Neural progenitor cell (in vitro differentiated cells): ENCODE results near the gene RNF38. TPM values are rescaled to one million over a fixed set of nuclear protein-coding genes. Genes with fewer than 3 reads are reported as not detected.

Experiments
- DNase-seq: peaks from one replicate; pipeline ENCODE4 v3.0.0-alpha.2; 2016; ENCODE audit warnings: low spot score
- H2AFZ ChIP-seq: fragments of 200-600 bp; sonication (generic); replicated peaks from 2 replicates; pipeline ENCODE4 v1.6.1; 2016; ENCODE audit warnings: antibody characterized with exemption
- H3F3A ChIP-seq: fragments of 200-600 bp; sonication (generic); 2 replicates; pipeline ENCODE4 v1.6.1; 2016; ENCODE audit warnings: antibody characterized with exemption, low read depth
- H3K27ac ChIP-seq: fragments of 200-600 bp; sonication (generic); 2 replicates; pipeline ENCODE4 v1.5.1; 2016; ENCODE audit warnings: mild to moderate bottlenecking
- H3K27me3 ChIP-seq: fragments of 200-600 bp; sonication (generic); 2 replicates; pipeline ENCODE4 v1.6.1; 2016; ENCODE audit warnings: mild to moderate bottlenecking, moderate library complexity
- H3K36me3 ChIP-seq: fragments of 200-600 bp; sonication (generic); 2 replicates; pipeline ENCODE4 v1.5.1; 2016
- H3K4me1 ChIP-seq: fragments of 200-600 bp; sonication (generic); 2 replicates; pipeline ENCODE4 v1.6.1; 2016; ENCODE audit warnings: mixed run types
- H3K4me2 ChIP-seq: fragments of 200-600 bp; sonication (generic); 2 replicates; pipeline ENCODE4 v1.6.1; 2016
- H3K4me3 ChIP-seq: fragments of 200-600 bp; sonication (generic); 2 replicates; pipeline ENCODE4 v1.5.1; 2016
- H3K79me2 ChIP-seq: fragments of 200-600 bp; sonication (generic); 2 replicates; pipeline ENCODE4 v1.6.1; 2016; ENCODE audit warnings: low read depth
- H3K9ac ChIP-seq: fragments of 200-600 bp; sonication (generic); 2 replicates; pipeline ENCODE4 v1.6.1; 2016
- H3K9me3 ChIP-seq: fragments of 200-600 bp; sonication (generic); 2 replicates; pipeline ENCODE4 v1.5.1; 2016; ENCODE audit warnings: low read depth
- H4K20me1 ChIP-seq: fragments of 200-600 bp; sonication (generic); 2 replicates; pipeline ENCODE4 v1.6.1; 2016; ENCODE audit warnings: low read depth
- H3K27ac Mint-ChIP-seq: 3 replicates; pipeline ENCODE4 v1.8.0; 2021; ENCODE audit warnings: mixed read lengths
- H3K27me3 Mint-ChIP-seq: 2 replicates; pipeline ENCODE4 v1.8.0; 2022; ENCODE audit warnings: low read depth, mild to moderate bottlenecking, inconsistent platforms, moderate library complexity, mixed read lengths; ENCODE audit not compliant: insufficient read depth
- H3K36me3 Mint-ChIP-seq: 3 replicates; pipeline ENCODE4 v1.8.0; 2021; ENCODE audit warnings: mixed read lengths
- H3K4me1 Mint-ChIP-seq: 3 replicates; pipeline ENCODE4 v1.8.0; 2021; ENCODE audit warnings: mixed read lengths
- H3K4me3 Mint-ChIP-seq: 3 replicates; pipeline ENCODE4 v1.8.0; 2021; ENCODE audit warnings: mild to moderate bottlenecking, moderate library complexity, mixed read lengths
- H3K9me3 Mint-ChIP-seq: 3 replicates; pipeline ENCODE4 v1.8.0; 2020; ENCODE audit warnings: mixed read lengths
- CTCF ChIP-seq: fragments of 200-600 bp; sonication (generic); IDR thresholded peaks from 2 replicates; pipeline ENCODE4 v1.5.1; 2017; ENCODE audit warnings: antibody characterized with exemption, mild to moderate bottlenecking
- EZH2 ChIP-seq: fragments of 200-600 bp; sonication (generic); IDR thresholded peaks from 2 replicates; pipeline ENCODE4 v1.6.1; 2017; ENCODE audit warnings: antibody characterized with exemption, mild to moderate bottlenecking, moderate library complexity
- EZH2phosphoT487 ChIP-seq: fragments of 200-600 bp; sonication (generic); IDR thresholded peaks from 2 replicates; pipeline ENCODE4 v1.6.1; 2017; ENCODE audit warnings: antibody characterized with exemption
- total RNA-seq: library from RNA; depleted of rRNA; stranded (reverse); fragments of >200 nt; gene quantifications from 2 replicates; pipeline ENCODE4 v1.2.3, GENCODE V29; 2015; ENCODE audit warnings: low replicate concordance

The RNF38 gene
- total RNA-seq, 1 donor from 2014 or later, result 63.8 TPM

DNA sequence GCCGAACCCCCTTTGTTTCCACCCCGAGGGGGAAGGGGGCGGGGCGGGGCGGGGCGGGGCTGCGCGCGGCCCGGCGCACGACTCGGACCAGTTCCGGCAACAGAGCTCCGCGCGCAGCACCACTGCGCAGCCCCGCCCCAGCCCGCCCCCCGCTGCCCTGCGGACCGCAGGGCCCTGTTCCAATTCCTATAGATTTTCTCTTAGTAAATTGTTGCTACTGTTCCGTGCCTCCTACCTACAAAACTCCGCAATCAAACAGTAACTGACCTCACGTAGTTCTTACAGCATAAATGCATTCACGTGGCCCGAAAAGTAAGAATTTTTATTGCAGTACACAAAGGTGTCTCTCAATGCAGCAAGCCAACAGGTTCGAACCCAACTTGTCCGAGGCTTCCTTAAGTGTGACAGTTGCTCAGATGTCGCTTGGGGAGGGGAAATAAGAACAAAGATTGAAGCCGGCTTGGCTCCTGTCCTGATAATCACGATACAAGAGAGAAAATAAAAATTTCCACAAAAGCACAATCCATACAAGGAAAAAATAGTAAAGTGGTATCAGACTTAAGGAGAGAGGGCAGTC, 1.2 kb upstream of the RNF38 start:
- Histone ChIP-seq H2AFZ (no peak overlapping the region), H4K20me1 (peaks cover 50% of the 10 kb centered on the region), H3K79me2 (peaks cover 90% of the 10 kb centered on the region), H3K27me3 (no peaks in the 10 kb centered on the region), H3K36me3 (no peaks in the 10 kb centered on the region), H3K27ac (peak overlapping the region; percentile 99), H3K9ac (peak overlapping the region; percentile 89), H3K4me1 (peaks cover 43% of the 10 kb centered on the region), H3K4me3 (peak overlapping the region; percentile 75), H3K4me2 (peak overlapping the region; percentile 93), H3F3A (peaks cover 44% of the 10 kb centered on the region), H3K9me3 (no peaks in the 10 kb centered on the region)
- no peak for TF ChIP-seq EZH2
- no peak for TF ChIP-seq CTCF
- no peak for TF ChIP-seq EZH2phosphoT487
- DNase-seq, result no peak
- no peaks in the 10 kb centered on the region for H3K27me3 Mint-ChIP-seq
- H3K27ac Mint-ChIP-seq, result peak overlapping the region; percentile 90
- H3K4me1 Mint-ChIP-seq, result peaks cover 23% of the 10 kb centered on the region
- H3K36me3 Mint-ChIP-seq, result peaks cover 5% of the 10 kb centered on the region
- H3K9me3 Mint-ChIP-seq, result no peaks in the 10 kb centered on the region
- H3K4me3 Mint-ChIP-seq, result peak overlapping the region; percentile 95

- DNase-seq, result peak; percentile 96
- peaks cover 26% of the 10 kb centered on the region for H3K4me1 Mint-ChIP-seq
- no peaks in the 10 kb centered on the region for H3K9me3 Mint-ChIP-seq
These were observed 479 bp upstream of the RNF38 start for GRCh38 chr9:36400332-36401163.

DNA sequence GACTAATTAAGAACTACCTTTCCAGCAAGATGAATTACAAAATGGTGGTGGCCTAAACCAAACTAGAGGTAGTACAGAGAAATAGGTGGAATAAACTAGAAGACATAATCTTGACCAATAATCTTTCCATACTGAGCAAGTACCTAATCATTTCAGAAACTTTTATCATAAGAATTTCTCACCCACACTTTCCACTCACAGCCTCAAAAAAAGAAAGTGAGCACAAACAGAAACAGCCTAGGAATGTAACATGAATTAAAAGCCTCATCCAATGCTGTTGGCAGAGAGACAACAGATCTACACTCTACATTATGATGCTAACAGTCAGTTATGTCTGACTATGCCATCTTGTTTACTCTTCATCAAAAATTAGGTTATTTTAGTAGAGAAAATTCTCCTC, 1.3 kb downstream of the RNF38 start:
- Mint-ChIP-seq H3K4me3 (peak overlapping the region; percentile 48), H3K27me3 (no peaks in the 10 kb centered on the region), H3K4me1 (peaks cover 26% of the 10 kb centered on the region), H3K27ac (no peak overlapping the region), H3K36me3 (peaks cover 17% of the 10 kb centered on the region), H3K9me3 (no peaks in the 10 kb centered on the region)
- no peak for TF ChIP-seq EZH2
- TF ChIP-seq CTCF, result no peak
- TF ChIP-seq EZH2phosphoT487, result no peak
- H3K4me2 ChIP-seq, result peak overlapping the region; percentile 93
- H3K4me3 ChIP-seq, result peak overlapping the region; percentile 75
- no peaks in the 10 kb centered on the region for H3K36me3 ChIP-seq
- H2AFZ ChIP-seq, result no peak overlapping the region
- peaks cover 90% of the 10 kb centered on the region for H3K79me2 ChIP-seq
- DNase-seq, result no peak
- H3F3A ChIP-seq, result peaks cover 43% of the 10 kb centered on the region
- H3K9ac ChIP-seq, result no peak overlapping the region
- H3K9me3 ChIP-seq, result no peaks in the 10 kb centered on the region
- peaks cover 43% of the 10 kb centered on the region for H3K4me1 ChIP-seq
- H3K27me3 ChIP-seq, result no peaks in the 10 kb centered on the region
- H3K27ac ChIP-seq, result no peak overlapping the region
- H4K20me1 ChIP-seq, result peaks cover 71% of the 10 kb centered on the region

More at GRCh38 chr9:36400332-36401163, 479 bp upstream of the RNF38 start:
- no peaks in the 10 kb centered on the region for H3K27me3 Mint-ChIP-seq
- TF ChIP-seq CTCF (peak; percentile 15), EZH2phosphoT487 (no peak)
- peak overlapping the region; percentile 93 for H3K4me2 ChIP-seq
- peaks cover 43% of the 10 kb centered on the region for H3K4me1 ChIP-seq
- H3F3A ChIP-seq, result peaks cover 44% of the 10 kb centered on the region
- H3K79me2 ChIP-seq, result peaks cover 90% of the 10 kb centered on the region
- peaks cover 12% of the 10 kb centered on the region for H3K36me3 Mint-ChIP-seq
- peak overlapping the region; percentile 75 for H3K4me3 ChIP-seq
- H3K27me3 ChIP-seq, result no peaks in the 10 kb centered on the region
- H3K9ac ChIP-seq, result peak overlapping the region; percentile 89
- H3K4me3 Mint-ChIP-seq, result peak overlapping the region; percentile 95
- H3K9me3 ChIP-seq, result no peaks in the 10 kb centered on the region
- no peak overlapping the region for H2AFZ ChIP-seq
- peaks cover 53% of the 10 kb centered on the region for H4K20me1 ChIP-seq
- no peaks in the 10 kb centered on the region for H3K36me3 ChIP-seq
- peak overlapping the region; percentile 96 for H3K27ac Mint-ChIP-seq
- H3K27ac ChIP-seq, result peak overlapping the region; percentile 99
